Measurements from ENCODE around the gene ROCK2.

DNA sequence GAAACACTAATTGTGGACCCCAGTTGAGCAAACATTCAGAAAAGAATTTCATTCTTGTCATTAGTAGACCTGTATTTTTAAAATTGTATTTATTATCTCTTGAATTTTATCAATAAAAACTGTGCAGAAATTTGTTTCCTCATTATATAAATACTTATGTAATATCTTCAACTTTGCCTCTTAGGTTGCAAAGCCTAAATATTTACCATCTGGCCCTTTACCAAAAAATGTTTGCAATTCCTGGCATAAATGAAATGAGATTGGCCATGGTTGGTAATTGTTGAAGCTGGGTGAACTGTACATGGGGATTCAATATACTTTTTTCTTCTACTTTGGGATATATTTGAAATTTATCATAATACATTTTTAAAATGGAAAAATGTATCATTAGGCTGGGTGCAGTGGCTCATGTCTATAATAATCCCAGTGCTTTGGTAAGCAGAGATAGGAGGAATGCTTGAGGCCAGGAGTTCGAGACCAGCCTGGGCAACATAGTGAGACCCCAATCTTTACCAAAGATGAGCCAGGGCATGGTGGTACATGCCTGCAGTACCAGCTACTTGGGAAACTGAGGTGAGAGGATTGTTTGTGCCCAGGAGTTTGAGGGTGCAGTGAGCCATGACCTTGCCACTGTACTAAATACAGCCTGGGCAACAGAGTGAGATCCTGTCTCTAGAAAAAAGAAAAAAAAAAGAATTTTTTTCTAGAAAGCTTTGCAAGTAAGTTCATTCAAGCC, 100.2 kb downstream of the ROCK2 start:
- TF ChIP-seq, protein P1, sequence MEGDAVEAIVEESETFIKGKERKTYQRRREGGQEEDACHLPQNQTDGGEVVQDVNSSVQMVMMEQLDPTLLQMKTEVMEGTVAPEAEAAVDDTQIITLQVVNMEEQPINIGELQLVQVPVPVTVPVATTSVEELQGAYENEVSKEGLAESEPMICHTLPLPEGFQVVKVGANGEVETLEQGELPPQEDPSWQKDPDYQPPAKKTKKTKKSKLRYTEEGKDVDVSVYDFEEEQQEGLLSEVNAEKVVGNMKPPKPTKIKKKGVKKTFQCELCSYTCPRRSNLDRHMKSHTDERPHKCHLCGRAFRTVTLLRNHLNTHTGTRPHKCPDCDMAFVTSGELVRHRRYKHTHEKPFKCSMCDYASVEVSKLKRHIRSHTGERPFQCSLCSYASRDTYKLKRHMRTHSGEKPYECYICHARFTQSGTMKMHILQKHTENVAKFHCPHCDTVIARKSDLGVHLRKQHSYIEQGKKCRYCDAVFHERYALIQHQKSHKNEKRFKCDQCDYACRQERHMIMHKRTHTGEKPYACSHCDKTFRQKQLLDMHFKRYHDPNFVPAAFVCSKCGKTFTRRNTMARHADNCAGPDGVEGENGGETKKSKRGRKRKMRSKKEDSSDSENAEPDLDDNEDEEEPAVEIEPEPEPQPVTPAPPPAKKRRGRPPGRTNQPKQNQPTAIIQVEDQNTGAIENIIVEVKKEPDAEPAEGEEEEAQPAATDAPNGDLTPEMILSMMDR (IDR thresholded peaks at IDR 0.05), result no peak
- no peak for TF ChIP-seq EZH2 (IDR thresholded peaks at IDR 0.05; ENCODE audit: borderline replicate concordance, insufficient read depth, low read depth, low read length, poor library complexity, severe bottlenecking)
